NCI-H460 (cell line): ENCODE measurements around the gene ASIC4. TPM values are rescaled to one million over a fixed set of nuclear protein-coding genes. Genes with fewer than 3 reads are reported as not detected.

Source experiments
- DNase-seq: peaks from one replicate; pipeline ENCODE4 v3.0.0-alpha.2; 2016; ENCODE audit warnings: low read depth; ENCODE audit errors: extremely low read depth
- small RNA-seq, 2 experiments: library from RNA; depleted of rRNA; stranded (forward); fragments of <200 nt; gene quantifications; one replicate each; pipeline ENCODE3, GENCODE V24; 2014
- total RNA-seq: library from RNA; depleted of rRNA; stranded (reverse); fragments of >200 nt; shearing (Covaris generic); gene quantifications from 2 replicates; pipeline ENCODE4 v1.2.3, GENCODE V29; 2014; rRNA removed

ASIC4 gene
- total RNA-seq, 1 experiment from 2014 or later = 0.17 TPM

- DNase-seq = no peak
These were observed 62.5 kb downstream of the ASIC4 start for GRCh38 chr2:219576505-219577388.

- no peak for DNase-seq
These were observed 64.7 kb downstream of the ASIC4 start for GRCh38 chr2:219578811-219579613.

GRCh38 chr2:219581346-219581745 lies 67.1 kb downstream of the ASIC4 start:
- no peak for DNase-seq

Small RNAs within 50 kb of the gene (small RNA-seq; reads per million reads assigned to genes)
- gene MIR3132 = 0 reads per million in 2 experiments

Other genes starting within 250 kb of the ASIC4 start
- 15.2 and 17.4 TPM in 2 replicates for gene DNAJB2, start 235.1 kb upstream of the ASIC4 start, total RNA-seq
- 11.3 and 22.7 TPM in 2 replicates for gene PTPRN, start 205.1 kb upstream of the ASIC4 start, total RNA-seq
- gene RESP18, start 181.7 kb upstream of the ASIC4 start, total RNA-seq = not detected in 2 replicates
- gene DNPEP, start 126.6 kb upstream of the ASIC4 start, total RNA-seq = 50.8 and 55.2 TPM in 2 replicates
- 0.38 and 0.50 TPM in 2 replicates for gene DES, start 96.1 kb upstream of the ASIC4 start, total RNA-seq
- gene SPEG, start 79.6 kb upstream of the ASIC4 start, total RNA-seq = 0.29 and 0.99 TPM in 2 replicates
- 36.8 and 40.2 TPM in 2 replicates for gene GMPPA, start 15.6 kb upstream of the ASIC4 start, total RNA-seq
- gene CHPF, start 29.3 kb downstream of the ASIC4 start, total RNA-seq = 52.4 and 67.1 TPM in 2 replicates
- 0.59 and 0.87 TPM in 2 replicates for gene TMEM198, start 29.5 kb downstream of the ASIC4 start, total RNA-seq
- 10.0 and 10.6 TPM in 2 replicates for gene OBSL1, start 57.1 kb downstream of the ASIC4 start, total RNA-seq
- gene INHA, start 57.8 kb downstream of the ASIC4 start, total RNA-seq = 0.64 and 1.4 TPM in 2 replicates
- gene STK11IP, start 83.4 kb downstream of the ASIC4 start, total RNA-seq = 18.1 and 21.6 TPM in 2 replicates
- 0.97 and 1.3 TPM in 2 replicates for gene SLC4A3, start 113.1 kb downstream of the ASIC4 start, total RNA-seq